ENCODE measurements around the gene BMAL2.

BMAL2 gene

DNA sequence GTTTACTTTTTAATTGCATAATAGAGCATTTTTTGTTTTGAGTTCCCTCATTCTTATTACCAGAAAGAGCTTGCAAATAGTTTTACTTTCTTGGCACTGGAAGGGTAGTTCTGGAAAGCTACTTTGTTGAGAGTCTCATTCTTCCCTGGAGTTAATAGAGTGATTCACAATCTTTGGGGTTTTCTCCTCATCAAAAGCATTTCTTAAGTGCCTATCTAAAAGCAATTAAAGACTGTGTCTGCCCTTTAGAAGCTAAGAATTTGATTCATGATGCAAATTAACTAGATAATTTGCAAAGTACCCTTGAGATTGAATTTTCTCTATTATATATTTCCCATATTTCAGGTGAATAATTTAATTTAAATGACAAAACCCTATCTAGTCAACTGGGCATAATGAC, 8.1 kb upstream of the BMAL2 start:
- no peak for DNase-seq

DNA sequence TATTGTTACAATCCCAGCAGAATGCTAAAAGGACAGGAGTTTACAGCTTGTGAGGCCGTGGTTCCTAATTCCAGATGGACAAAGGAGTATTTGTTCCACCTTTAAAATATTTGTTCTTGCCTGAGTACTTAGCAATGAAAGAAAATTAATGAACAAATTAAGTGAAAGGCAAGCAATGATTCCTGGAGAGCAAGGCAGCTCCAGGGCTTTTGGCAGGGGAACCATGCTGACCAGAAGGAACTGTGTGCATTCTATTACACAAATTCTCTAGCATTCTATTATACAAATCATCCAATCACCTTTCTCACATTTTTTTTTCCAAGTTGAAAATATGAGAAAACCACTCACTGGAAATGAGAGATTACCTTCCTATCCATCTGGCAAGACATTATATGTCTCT, 1.8 kb upstream of the BMAL2 start:
- DNase-seq: no peak

GRCh38 chr12:27331291-27331926, 1.2 kb upstream of the BMAL2 start:
- no peak for DNase-seq

DNA sequence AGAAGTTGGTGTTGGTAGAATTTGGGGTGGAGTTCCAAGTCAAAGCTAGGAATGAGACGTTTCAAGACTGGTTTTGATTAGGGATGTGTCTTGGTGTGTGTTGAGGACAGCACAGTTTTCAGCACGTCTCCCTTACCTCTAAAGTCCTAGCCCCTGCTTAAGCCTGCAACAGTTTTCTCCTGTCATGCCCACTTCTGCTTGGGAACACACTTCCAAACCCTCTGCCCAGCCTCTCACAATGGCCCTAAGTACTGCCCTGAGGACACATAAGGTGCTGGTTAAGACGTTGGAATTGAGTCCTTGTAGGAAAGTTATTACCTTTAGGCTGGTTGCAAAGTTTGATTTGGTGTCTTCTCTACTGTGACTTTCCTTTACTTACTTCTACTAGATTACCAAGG, 710 bp upstream of the BMAL2 start:
- no peak for DNase-seq

DNA sequence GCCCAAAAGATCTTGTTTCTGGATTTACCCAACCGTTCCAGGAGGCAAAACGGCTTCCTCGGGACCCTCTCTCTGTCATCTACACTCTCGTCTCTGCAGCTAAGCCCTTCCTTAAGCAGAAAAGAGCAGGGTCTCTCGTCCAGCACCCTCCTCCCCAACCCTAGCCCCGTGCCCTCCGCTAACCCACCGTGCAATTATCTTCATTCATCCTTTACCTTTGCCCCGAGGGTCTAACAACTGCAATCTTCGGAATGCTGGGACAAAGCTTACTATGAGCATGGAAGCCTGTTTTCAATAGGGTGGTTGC, 276 bp upstream of the BMAL2 start:
- DNase-seq: no peak

GRCh38 chr12:27333403-27334009, 870 bp downstream of the BMAL2 start:
- DNase-seq: no peak

- no peak for DNase-seq
Measured at GRCh38 chr12:27334042-27334720, 1.5 kb downstream of the BMAL2 start.

- no peak for DNase-seq
Measured at GRCh38 chr12:27334721-27335082, 2.1 kb downstream of the BMAL2 start.

GRCh38 chr12:27335364-27336281, 3.0 kb downstream of the BMAL2 start:
- DNase-seq: no peak

GRCh38 chr12:27336282-27336653, 3.6 kb downstream of the BMAL2 start:
- DNase-seq: no peak

GRCh38 chr12:27337376-27337775, 4.7 kb downstream of the BMAL2 start:
- no peak for DNase-seq

DNA sequence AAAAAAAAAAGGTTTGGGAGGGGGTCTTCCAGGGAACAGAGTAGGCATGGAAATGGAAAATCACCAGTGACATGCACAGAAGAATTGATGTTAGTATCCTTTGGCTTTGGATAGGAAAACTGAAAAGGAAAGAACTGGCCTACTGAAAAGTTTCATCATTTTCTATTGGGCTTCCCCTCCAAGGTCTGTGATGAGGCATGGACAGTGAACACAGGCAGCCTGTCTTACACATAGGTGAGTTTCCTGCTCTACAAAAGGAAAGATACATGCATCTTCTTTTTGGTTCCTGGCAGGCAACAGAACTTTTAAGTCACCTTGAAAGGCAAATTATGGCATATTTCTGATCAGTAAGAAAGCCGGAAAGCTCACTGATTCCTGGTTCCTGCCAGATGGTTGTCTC, 5.8 kb downstream of the BMAL2 start:
- no peak for DNase-seq

DNA sequence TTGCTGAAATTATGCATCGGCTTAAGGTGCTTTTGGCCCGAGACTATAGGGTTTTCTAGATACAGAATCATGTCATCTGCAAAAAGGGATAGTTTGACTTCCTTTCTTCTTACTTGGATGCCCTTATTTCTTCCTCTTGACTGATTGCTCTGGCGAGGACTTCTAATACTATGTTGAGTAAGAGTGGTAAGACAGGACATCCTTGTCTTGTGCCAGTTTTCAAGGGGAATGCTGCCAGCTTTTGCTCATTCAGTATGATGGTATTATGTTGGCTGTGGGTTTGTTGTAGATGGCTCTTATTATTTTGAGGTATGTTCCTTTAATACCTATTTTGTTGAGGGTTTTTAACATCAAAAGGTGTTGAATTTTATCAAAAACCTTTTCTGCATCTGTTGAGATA, 8.3 kb downstream of the BMAL2 start:
- DNase-seq: no peak

DNA sequence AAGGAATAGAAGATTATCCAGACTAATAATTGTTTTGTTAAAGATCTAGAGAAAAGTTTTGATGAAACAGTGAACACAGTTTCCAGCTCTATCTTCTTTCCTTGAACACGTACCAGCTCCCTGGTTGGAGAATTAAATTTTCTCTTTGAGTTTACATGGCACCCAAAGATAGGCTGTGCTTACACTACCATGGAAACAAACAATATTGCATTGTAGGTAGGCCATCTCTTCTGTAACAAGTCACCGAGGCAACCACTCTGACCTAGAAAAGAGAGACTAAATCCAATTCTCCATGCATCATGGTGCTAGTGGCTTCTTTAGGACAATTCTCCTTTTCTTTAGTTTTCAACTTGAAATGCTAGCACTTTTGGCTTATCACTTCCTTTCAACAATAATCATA, 9.9 kb downstream of the BMAL2 start:
- DNase-seq: no peak

DNA sequence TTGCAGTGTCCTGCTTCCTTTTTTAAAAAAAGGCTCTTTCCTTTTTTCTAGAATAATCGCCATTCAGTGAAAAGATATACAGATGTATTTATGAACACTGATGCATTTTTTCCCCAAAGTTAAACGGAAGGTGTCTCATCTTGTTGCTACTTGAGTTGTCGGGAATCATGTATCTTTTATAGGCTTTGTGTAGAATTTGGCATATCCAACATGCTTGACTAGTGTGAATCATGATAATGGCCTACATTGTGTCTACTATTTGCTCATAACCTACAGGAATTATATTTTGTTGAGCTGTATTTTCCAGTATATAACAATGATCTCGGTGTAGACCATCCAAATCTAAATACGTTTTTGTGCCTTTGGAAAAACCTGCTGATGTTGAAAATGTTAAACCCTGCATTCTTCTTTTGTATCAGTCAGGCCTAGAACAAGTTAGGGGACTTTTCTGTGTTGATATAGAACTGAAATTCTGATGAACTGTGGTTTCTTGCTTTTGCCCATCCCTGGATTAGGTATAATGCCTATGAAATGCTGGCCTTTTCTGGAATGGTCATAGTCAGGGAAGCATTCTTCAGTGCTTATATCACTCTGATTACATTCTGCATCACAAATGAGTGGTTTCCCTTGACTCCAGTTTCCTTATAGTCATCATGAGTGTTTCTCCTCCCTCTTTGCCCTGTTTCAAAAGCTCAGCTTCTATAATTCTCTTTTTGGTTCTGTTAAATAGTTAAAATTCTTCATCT, 10.8 kb downstream of the BMAL2 start:
- DNase-seq: no peak

- no peak for DNase-seq
Measured at GRCh38 chr12:27344246-27344645, 11.6 kb downstream of the BMAL2 start.

DNA sequence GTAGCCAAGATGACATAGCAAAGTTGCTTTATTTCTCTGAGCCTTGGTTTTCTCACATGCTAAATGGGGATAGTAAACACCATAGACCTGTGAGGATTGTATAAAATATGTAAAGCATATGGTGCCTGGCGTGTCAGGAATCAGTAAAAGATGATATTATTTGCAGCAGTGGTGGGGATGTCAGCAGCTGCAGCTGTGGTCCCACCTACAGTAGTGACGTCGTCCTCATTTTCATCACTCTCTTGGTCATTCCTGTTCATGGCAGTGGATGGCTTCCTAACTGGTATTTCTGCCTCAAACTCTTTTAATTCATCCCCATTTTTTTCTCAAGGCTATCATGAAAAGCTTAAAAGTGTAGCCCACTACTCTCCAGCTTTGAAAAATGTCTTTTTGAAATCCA, 12.1 kb downstream of the BMAL2 start:
- no peak for DNase-seq

DNA sequence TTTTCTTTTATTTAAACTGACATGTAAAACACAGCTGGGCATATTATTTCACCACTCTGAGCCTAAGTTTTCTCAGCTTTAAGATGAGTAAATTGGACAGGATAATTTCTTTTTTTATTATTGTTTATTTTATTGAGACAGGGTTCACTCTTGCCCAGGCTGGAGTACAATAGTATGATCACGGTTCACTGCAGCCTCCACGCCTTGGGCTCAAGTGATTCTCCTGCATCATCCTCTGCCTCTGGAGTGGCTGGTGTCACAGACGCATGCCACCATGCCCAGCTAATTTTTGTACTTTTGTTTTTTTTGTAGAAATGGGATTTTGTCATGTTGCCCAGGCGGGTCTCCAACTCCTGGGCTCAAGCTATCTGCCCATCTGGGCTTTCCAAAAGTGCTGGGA, 12.7 kb downstream of the BMAL2 start:
- no peak for DNase-seq

DNA sequence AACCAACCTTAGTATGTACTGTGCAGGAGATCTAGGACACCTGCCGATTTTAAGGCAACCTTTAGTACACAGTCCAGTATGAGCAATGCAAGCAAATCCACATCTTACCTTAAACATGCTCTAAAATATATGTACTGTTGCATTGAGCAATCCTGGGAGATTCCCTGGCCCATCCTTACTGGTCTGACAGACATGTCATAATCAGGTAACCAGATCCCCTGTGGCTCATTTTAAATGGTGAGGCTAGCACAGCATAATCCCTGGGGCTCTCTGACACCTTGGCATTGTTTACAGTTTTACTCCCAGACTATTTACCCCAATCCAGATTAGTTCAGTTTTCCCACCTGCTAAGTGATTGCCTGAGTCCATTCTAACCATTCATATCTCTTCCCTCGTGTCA, 15.1 kb downstream of the BMAL2 start:
- no peak for DNase-seq

- no peak for DNase-seq
Measured at GRCh38 chr12:27351476-27351875, 18.8 kb downstream of the BMAL2 start.

GRCh38 chr12:27355486-27355885, 22.9 kb downstream of the BMAL2 start:
- DNase-seq: no peak

GRCh38 chr12:27355979-27356378, 23.3 kb downstream of the BMAL2 start:
- no peak for DNase-seq

All from NCI-H187 (cell line).